Spleen (tissue), 11 donors: ENCODE data around the gene SPOCK3. TPM values are rescaled to one million over a fixed set of nuclear protein-coding genes. Genes with fewer than 3 reads are reported as not detected.

ENCODE experiments used
- DNase-seq: peaks from one replicate; pipeline ENCODE4 v3.0.0-alpha.2; 2020
- H3K27ac ChIP-seq, 8 donors: fragments of 200-600 bp; sonication (generic) in 7 of 8; 1 replicate in 4 of 8; 2 replicates in 4 of 8; pipeline versions ENCODE4 v1.5.0 to v1.8.0; 2016 to 2021; ENCODE audit warnings: inconsistent platforms in 4 of 8, mild to moderate bottlenecking in 4 of 8, moderate library complexity in 1 of 8
- H3K27me3 ChIP-seq, 7 donors: fragments of 200-600 bp; sonication (generic) in 6 of 7; replicated peaks in 1 of 7; 1 replicate in 4 of 7; 2 replicates in 3 of 7; pipeline versions ENCODE4 v1.5.0 to v1.8.0; 2016 to 2021; ENCODE audit warnings: inconsistent platforms in 3 of 7, mild to moderate bottlenecking in 1 of 7
- H3K36me3 ChIP-seq, 6 donors: fragments of 200-600 bp; sonication (generic) in 5 of 6; 1 replicate in 4 of 6; 2 replicates in 2 of 6; pipeline versions ENCODE4 v1.5.0 to v1.8.0; 2016 to 2021; ENCODE audit warnings: inconsistent platforms in 2 of 6
- H3K4me1 ChIP-seq, 6 donors: fragments of 200-600 bp; sonication (generic) in 5 of 6; 1 replicate in 3 of 6; 2 replicates in 3 of 6; pipeline versions ENCODE4 v1.5.0 to v1.8.0; 2016 to 2021; ENCODE audit warnings: inconsistent platforms in 3 of 6
- H3K4me3 ChIP-seq, 8 donors: fragments of 200-600 bp; sonication (generic) in 7 of 8; 1 replicate in 4 of 8; 2 replicates in 4 of 8; pipeline versions ENCODE4 v1.5.0 to v1.8.0; 2016 to 2021; ENCODE audit warnings: inconsistent platforms in 4 of 8, mild to moderate bottlenecking in 4 of 8, moderate library complexity in 2 of 8
- H3K9me3 ChIP-seq, 8 donors: fragments of 200-600 bp; sonication (generic) in 7 of 8; 1 replicate in 4 of 8; 2 replicates in 4 of 8; pipeline versions ENCODE4 v1.5.0 to v1.8.0; 2016 to 2021; ENCODE audit warnings: inconsistent platforms in 4 of 8
- CTCF ChIP-seq, 11 experiments: fragments of 200-600 bp in 7 of 11; fragments of 450-650 bp in 4 of 11; sonication (generic) in 4 of 11; IDR thresholded peaks in 8 of 11; conservative IDR thresholded peaks in 3 of 11; 1 replicate in 7 of 11; 2 replicates in 4 of 11; pipeline versions ENCODE4 v1.4.0 to v1.8.0; 2016 to 2021; ENCODE audit warnings: antibody characterized with exemption in 11 of 11, inconsistent platforms in 4 of 11, mild to moderate bottlenecking in 1 of 11
- POLR2A ChIP-seq, 3 donors: fragments of 450-650 bp; IDR thresholded peaks; one replicate each; pipeline ENCODE4 v1.5.1; 2017; ENCODE audit warnings: antibody characterized with exemption in 3 of 3, mild to moderate bottlenecking in 1 of 3
- POLR2AphosphoS5 ChIP-seq, 3 donors: sonication (generic); formaldehyde crosslinking; IDR thresholded peaks; one replicate each; pipeline ENCODE4 v1.5.1; 2017; ENCODE audit warnings: antibody characterized with exemption in 3 of 3
- WGBS, 5 donors: extraction: QIAGEN DNeasy Blood & Tissue Kit in 3 of 5; methylation state at CpG; one replicate each; pipeline versions ENCODE4 v1.1.5 to v1.1.7; 2013 to 2018; 5-methylcytosine and 5-hydroxymethylcytosine counted together
- intact Hi-C: fragments of 100-400 bp; cut with DNase I; formaldehyde crosslinking; loops from one replicate; pipeline ENCODE4 v1.15.0; 2023; ENCODE audit warnings: low total_unique reads
- polyA plus RNA-seq, 3 donors: library from polyadenylated mRNA; stranded (reverse); fragments of 200-250 nt; gene quantifications; one replicate each; pipeline ENCODE4 v1.2.1, GENCODE V29; 2013
- total RNA-seq, 7 donors: library from RNA; depleted of rRNA in 3 of 7; stranded (reverse); fragments of >200 nt in 3 of 7; fragmentation: NEBNext Ultra II Directional in 4 of 7; extraction: Animal tissue kit (Norgen Biotek cat#: 25700) in 4 of 7; gene quantifications; one replicate each; pipeline versions ENCODE4 v1.1.0 to v1.2.1, GENCODE V29; 2016 to 2021
- donor health status: healthy with polysubstance abuse.
- donor health status: DM: no; HTN: no; CAD: no; lungs with moderate emphysema.
- donor health status: DM: no; HTN: no; CAD: no.
- donor health status: Bipolar disorder and iron deficiency.
- donor health status: healthy.
- donor health status: DM: no; HTN: no; CAD: no.
- donor health status: DM: yes; HTN: yes; CAD: no.

Gene SPOCK3
- total and polyA plus RNA-seq, 10 donors = 0.06 to 1.2 (median 0.51) TPM; not detected in 5

- Histone ChIP-seq H3K27me3 (no peaks in the 10 kb centered on the region), H3K36me3 (no peaks in the 10 kb centered on the region), H3K27ac (no peak overlapping the region), H3K4me1 (no peaks in the 10 kb centered on the region), H3K4me3 (no peak overlapping the region), H3K9me3 (no peaks in the 10 kb centered on the region)
- no peak for TF ChIP-seq POLR2A (IDR thresholded peaks at IDR 0.05)
- TF ChIP-seq POLR2AphosphoS5 (IDR thresholded peaks at IDR 0.05) = no peak
- no peak for TF ChIP-seq CTCF (IDR thresholded peaks at IDR 0.05 in 8 of 11, conservative IDR thresholded peaks at IDR 0.05 in 3 of 11)
- DNase-seq = no peak
- WGBS, 5 donors = 77 to 100% (median 84%) methylated on average over 1 of the region's 1 CpG
- intact Hi-C loops = no loop called here
These were observed 346.8 kb downstream of the SPOCK3 start for GRCh38 chr4:166887457-166887856.

- no peak for DNase-seq
- Histone ChIP-seq H3K4me3 (no peak overlapping the region), H3K27me3 (no peaks in the 10 kb centered on the region), H3K27ac (no peak overlapping the region), H3K4me1 (no peaks in the 10 kb centered on the region), H3K9me3 (no peaks in the 10 kb centered on the region), H3K36me3 (no peaks in the 10 kb centered on the region)
- 89 to 97% (median 91%) methylated on average over 2 of the region's 2 CpGs for WGBS, 5 donors
- TF ChIP-seq POLR2A (IDR thresholded peaks at IDR 0.05) (no peak), POLR2AphosphoS5 (IDR thresholded peaks at IDR 0.05) (no peak), CTCF (IDR thresholded peaks at IDR 0.05 in 8 of 11, conservative IDR thresholded peaks at IDR 0.05 in 3 of 11) (no peak)
- intact Hi-C loops = no loop called here
These were observed 347.6 kb downstream of the SPOCK3 start for GRCh38 chr4:166886718-166887117.

- Histone ChIP-seq H3K9me3 (no peaks in the 10 kb centered on the region), H3K27ac (no peak overlapping the region), H3K36me3 (no peaks in the 10 kb centered on the region), H3K27me3 (no peaks in the 10 kb centered on the region), H3K4me3 (no peak overlapping the region), H3K4me1 (no peaks in the 10 kb centered on the region)
- intact Hi-C loops = no loop called here
- TF ChIP-seq POLR2AphosphoS5 (IDR thresholded peaks at IDR 0.05) (no peak), CTCF (IDR thresholded peaks at IDR 0.05 in 8 of 11, conservative IDR thresholded peaks at IDR 0.05 in 3 of 11) (no peak)
- no peak for DNase-seq
- 69 to 78% (median 72%) methylated on average over 2 of the region's 2 CpGs for WGBS, 5 donors
These were observed 352.1 kb downstream of the SPOCK3 start for GRCh38 chr4:166882221-166882620.

- TF ChIP-seq POLR2A (IDR thresholded peaks at IDR 0.05) (no peak), POLR2AphosphoS5 (IDR thresholded peaks at IDR 0.05) (no peak), CTCF (IDR thresholded peaks at IDR 0.05 in 8 of 11, conservative IDR thresholded peaks at IDR 0.05 in 3 of 11) (no peak)
- DNase-seq = no peak
- Histone ChIP-seq H3K27ac (no peak overlapping the region), H3K4me3 (no peak overlapping the region), H3K27me3 (no peaks in the 10 kb centered on the region), H3K9me3 (peaks cover 0 to 8% (median 0%) of the 10 kb centered on the region in 8 donors), H3K36me3 (no peaks in the 10 kb centered on the region), H3K4me1 (no peaks in the 10 kb centered on the region)
- 72 to 89% (median 83%) methylated on average over 5 of the region's 5 CpGs for WGBS, 5 donors
- intact Hi-C loops = no loop called here
These were observed 358.5 kb downstream of the SPOCK3 start for GRCh38 chr4:166875821-166876220.
